ENCODE data around the gene LINGO1. TPM values are rescaled to one million over a fixed set of nuclear protein-coding genes. Genes with fewer than 3 reads are reported as not detected.

LINGO1 gene
- total and polyA plus RNA-seq, 2 donors (not counting 1 experiment from before 2014, with no cell fraction given) = not detected

GRCh38 chr15:77579498-77580188, 53.1 kb downstream of the LINGO1 start:
- H3K4me3 Mint-ChIP-seq = no peak overlapping the region
- H3K9me3 Mint-ChIP-seq (ENCODE audit: insufficient read depth) = no peaks in the 10 kb centered on the region
- H2AFZ ChIP-seq (ENCODE audit: insufficient read depth, low read depth, low read length, poor library complexity, severe bottlenecking) = no peak overlapping the region
- H3K36me3 ChIP-seq (replicated peaks in 1 of 2; ENCODE audit: control extremely low read depth in 1 of 2, control insufficient read depth in 1 of 2, extremely low read depth in 1 of 2, insufficient read depth in 2 of 2, low read length in 1 of 2) = no peaks in the 10 kb centered on the region
- ATAC-seq (ENCODE audit: low read depth) = no peak
- peaks cover 5% of the 10 kb centered on the region for H3K4me1 Mint-ChIP-seq
- H3K27ac Mint-ChIP-seq = no peak overlapping the region
- TF ChIP-seq CTCF (IDR thresholded peaks at IDR 0.05) = no peak
- no peak for TF ChIP-seq EZH2 (IDR thresholded peaks at IDR 0.05; ENCODE audit: borderline replicate concordance, insufficient read depth, low read depth, low read length, poor library complexity, severe bottlenecking)
- intact Hi-C loops (cut with micrococcal nuclease) = no loop called here
- POLR2A ChIA-PET = no interaction called here
- no peak overlapping the region for H3K4me3 ChIP-seq (ENCODE audit: control extremely low read depth in 1 of 5, extremely low read depth in 1 of 5, insufficient read depth in 1 of 5, low read depth in 2 of 5, low read length in 4 of 5)
- H3K9ac ChIP-seq (ENCODE audit: low read length) = no peak overlapping the region
- peaks cover 0 to 4% of the 10 kb centered on the region in 2 donors for H3K4me1 ChIP-seq (ENCODE audit: control insufficient read depth in 2 of 2, insufficient read depth in 2 of 2, low read length in 2 of 2)
- H3K4me2 ChIP-seq (replicated peaks; ENCODE audit: low read depth, low read length, poor library complexity, severe bottlenecking) = no peak overlapping the region
- H3K27ac ChIP-seq (ENCODE audit: low read length in 2 of 2) = no peak overlapping the region
- H3K27me3 ChIP-seq (replicated peaks in 1 of 4; ENCODE audit: control extremely low read depth in 1 of 4, control insufficient read depth in 3 of 4, insufficient read depth in 4 of 4, low read length in 3 of 4) = peaks cover 0 to 9% (median 3%) of the 10 kb centered on the region in 4 experiments
- no peak for DNase-seq
- peaks cover 0 to 4% (median 0%) of the 10 kb centered on the region in 3 donors for H3K9me3 ChIP-seq (ENCODE audit: control extremely low read depth in 1 of 3, control insufficient read depth in 2 of 3, insufficient read depth in 1 of 3, low read length in 2 of 3)
- H3K79me2 ChIP-seq (ENCODE audit: control insufficient read depth, insufficient read depth, low read length) = no peaks in the 10 kb centered on the region
- H4K20me1 ChIP-seq (ENCODE audit: control insufficient read depth, insufficient read depth, low read length, poor library complexity, severe bottlenecking) = no peaks in the 10 kb centered on the region
- peaks cover 5% of the 10 kb centered on the region for H3K27me3 Mint-ChIP-seq
- WGBS (ENCODE audit: insufficient coverage) = 95% methylated on average over 13 of the region's 13 CpGs
- CTCF ChIA-PET = no interaction called here

- Mint-ChIP-seq H3K4me1 (peaks cover 5% of the 10 kb centered on the region), H3K27ac (no peak overlapping the region), H3K9me3 (ENCODE audit: insufficient read depth) (no peaks in the 10 kb centered on the region), H3K27me3 (peaks cover 2% of the 10 kb centered on the region), H3K4me3 (no peak overlapping the region)
- ATAC-seq (ENCODE audit: low read depth) (no peak), DNase-seq (no peak)
- intact Hi-C loops (cut with micrococcal nuclease) = no loop called here
- Histone ChIP-seq H4K20me1 (ENCODE audit: control insufficient read depth, insufficient read depth, low read length, poor library complexity, severe bottlenecking) (no peaks in the 10 kb centered on the region), H3K27me3 (replicated peaks in 1 of 4; ENCODE audit: control extremely low read depth in 1 of 4, control insufficient read depth in 3 of 4, insufficient read depth in 4 of 4, low read length in 3 of 4) (peaks cover 0 to 6% (median 2%) of the 10 kb centered on the region in 4 experiments), H3K9ac (ENCODE audit: low read length) (no peak overlapping the region), H2AFZ (ENCODE audit: insufficient read depth, low read depth, low read length, poor library complexity, severe bottlenecking) (no peak overlapping the region), H3K36me3 (replicated peaks in 1 of 2; ENCODE audit: control extremely low read depth in 1 of 2, control insufficient read depth in 1 of 2, extremely low read depth in 1 of 2, insufficient read depth in 2 of 2, low read length in 1 of 2) (no peaks in the 10 kb centered on the region), H3K79me2 (ENCODE audit: control insufficient read depth, insufficient read depth, low read length) (no peaks in the 10 kb centered on the region), H3K4me1 (ENCODE audit: control insufficient read depth in 2 of 2, insufficient read depth in 2 of 2, low read length in 2 of 2) (peaks cover 0 to 4% of the 10 kb centered on the region in 2 donors), H3K4me3 (ENCODE audit: control extremely low read depth in 1 of 5, extremely low read depth in 1 of 5, insufficient read depth in 1 of 5, low read depth in 2 of 5, low read length in 4 of 5) (no peak overlapping the region), H3K4me2 (replicated peaks; ENCODE audit: low read depth, low read length, poor library complexity, severe bottlenecking) (no peak overlapping the region), H3K27ac (ENCODE audit: low read length in 2 of 2) (no peak overlapping the region), H3K9me3 (ENCODE audit: control extremely low read depth in 1 of 3, control insufficient read depth in 2 of 3, insufficient read depth in 1 of 3, low read length in 2 of 3) (no peaks in the 10 kb centered on the region)
- TF ChIP-seq CTCF (IDR thresholded peaks at IDR 0.05) = no peak
- TF ChIP-seq EZH2 (IDR thresholded peaks at IDR 0.05; ENCODE audit: borderline replicate concordance, insufficient read depth, low read depth, low read length, poor library complexity, severe bottlenecking) = no peak
- WGBS (ENCODE audit: insufficient coverage) = 60% methylated on average over 15 of the region's 15 CpGs
- ChIA-PET CTCF (no interaction called here), POLR2A (no interaction called here)
Observed at GRCh38 chr15:77578641-77579372, 53.9 kb downstream of the LINGO1 start.

Measured in B cell (primary cell).